ENCODE results near the gene CDH4. TPM values are rescaled to one million over a fixed set of nuclear protein-coding genes. Genes with fewer than 3 reads are reported as not detected.

CDH4 gene
- total and polyA plus RNA-seq, 2 of the 13 experiments (the other 11 are each of a cell fraction or from before 2014, with no cell fraction given), result not detected

GRCh38 chr20:61949714-61950640, 697.9 kb downstream of the CDH4 start:
- ATAC-seq, result peak; percentile 64
- Histone ChIP-seq H3K27me3 (ENCODE audit: control insufficient read depth in 1 of 2, insufficient read depth in 2 of 2, low read length in 2 of 2) (no peaks in the 10 kb centered on the region), H3K36me3 (replicated peaks in 1 of 2; ENCODE audit: control insufficient read depth in 1 of 2, insufficient read depth in 2 of 2, low read length in 2 of 2) (no peaks in the 10 kb centered on the region), H3K79me2 (ENCODE audit: insufficient read depth, low read length) (no peaks in the 10 kb centered on the region), H3K9me3 (ENCODE audit: low read length) (no peaks in the 10 kb centered on the region), H3K4me2 (ENCODE audit: low read depth, low read length) (no peak overlapping the region), H4K20me1 (ENCODE audit: insufficient read depth, low read length) (peaks cover 14% of the 10 kb centered on the region; the same call in 1 of the 2 replicates), H3K4me1 (ENCODE audit: insufficient read depth, low read length) (peaks cover 14% of the 10 kb centered on the region), H2AFZ (ENCODE audit: low read length) (no peak overlapping the region), H3K9ac (ENCODE audit: insufficient read depth, low read depth, low read length) (no peak overlapping the region), H3K27ac (ENCODE audit: extremely low read length, insufficient read depth, low read length) (no peak overlapping the region), H3K4me3 (replicated peaks in 1 of 3; ENCODE audit: insufficient read depth in 1 of 3, low read depth in 2 of 3, low read length in 3 of 3) (no peak overlapping the region)
- BruUV-seq (replicated peaks), result no TSS peak
- FAIRE-seq, result peak; percentile 15
- ChIA-PET CTCF (ENCODE audit: low intra/inter-chr PET ratio, low total read pairs) (no interaction called here), POLR2A (no interaction called here)
- peak; percentile 39 for DNase-seq (ENCODE audit: low spot score)
- intact Hi-C loops (cut with micrococcal nuclease; ENCODE audit: unreplicated experiment), result no loop called here
- WGBS (ENCODE audit: low lambda C conversion rate), result 43% methylated on average over 18 of the region's 21 CpGs
- in situ Hi-C loops (cut with HindIII; ENCODE audit: extremely low pct_ligation_motif_present, low pct_unique_long_range_greater_than_20kb), result no loop called here
- peak; percentile 91 for TF ChIP-seq RXRA (CRISPR knock-in tag; IDR thresholded peaks at IDR 0.05)
- TF ChIP-seq HDAC2 (CRISPR knock-in tag; IDR thresholded peaks at IDR 0.05), result peak; percentile 16; the same call in 1 of the 2 replicates
- TF ChIP-seq KIAA2018 (CRISPR knock-in tag; IDR thresholded peaks at IDR 0.05; ENCODE audit: borderline replicate concordance), result no peak
- TF ChIP-seq NR2F6 (IDR thresholded peaks at IDR 0.05), result peak; percentile 31; the same call in 1 of the 2 replicates
- peak; percentile 18; the same call in 1 of the 2 replicates for TF ChIP-seq NR2F6 (CRISPR knock-in tag; IDR thresholded peaks at IDR 0.05)
- peak; percentile 76; the same call in 1 of the 2 replicates for TF ChIP-seq MIER2 (CRISPR knock-in tag; IDR thresholded peaks at IDR 0.05)
- peak; percentile 47; the same call in 1 of the 2 replicates for TF ChIP-seq EED (CRISPR knock-in tag; IDR thresholded peaks at IDR 0.05)
- TF ChIP-seq SKI (IDR thresholded peaks at IDR 0.05; ENCODE audit: partially characterized antibody), result peak; percentile 86
- TF ChIP-seq HOXA3 (CRISPR knock-in tag; IDR thresholded peaks at IDR 0.05), result peak; percentile 33; the same call in 1 of the 2 replicates
- TF ChIP-seq TEAD3 (CRISPR knock-in tag; optimal IDR thresholded peaks at IDR 0.05; ENCODE audit: borderline replicate concordance), result peak; percentile 65
- no peak for TF ChIP-seq ZNF569 (CRISPR knock-in tag; IDR thresholded peaks at IDR 0.05; ENCODE audit: borderline replicate concordance)
- TF ChIP-seq ZNF225 (CRISPR knock-in tag; IDR thresholded peaks at IDR 0.05), result peak; percentile 8; the same call in 1 of the 2 replicates
- peak; percentile 24 for TF ChIP-seq AGO2 (optimal IDR thresholded peaks at IDR 0.05; ENCODE audit: low read depth, low read length)

Measured in HepG2 (cell line).